Renal cortex interstitium (tissue), 11 donors: ENCODE measurements around the gene PARVA. TPM values are rescaled to one million over a fixed set of nuclear protein-coding genes. Genes with fewer than 3 reads are reported as not detected.
"Not testable (repeated sequence)": the region's sequence is repeated elsewhere in the genome, so short reads cannot be mapped to it uniquely, and the experiment has no call there.

Experiments
- DNase-seq, 11 donors: peaks; one replicate each; pipeline ENCODE4 v3.0.0-alpha.2; 2013; ENCODE audit warnings: low read depth in 9 of 11, low spot score in 4 of 11; ENCODE audit errors: extremely low read depth in 1 of 11
- polyA plus RNA-seq, 3 donors: library from polyadenylated mRNA; unstranded; fragments of 120-200 nt; gene quantifications; one replicate each; pipeline ENCODE4 v1.2.1, GENCODE V29; 2013; ENCODE audit not compliant: insufficient read length in 3 of 3

Gene PARVA
- polyA plus RNA-seq, 3 donors = 100 to 122 (median 113) TPM

- DNase-seq = no peak
Observed at GRCh38 chr11:12363373-12363772, 14.0 kb upstream of the PARVA start.

GRCh38 chr11:12365965-12366575 is 11.3 kb upstream of the PARVA start:
- DNase-seq = not testable (repeated sequence)

DNA sequence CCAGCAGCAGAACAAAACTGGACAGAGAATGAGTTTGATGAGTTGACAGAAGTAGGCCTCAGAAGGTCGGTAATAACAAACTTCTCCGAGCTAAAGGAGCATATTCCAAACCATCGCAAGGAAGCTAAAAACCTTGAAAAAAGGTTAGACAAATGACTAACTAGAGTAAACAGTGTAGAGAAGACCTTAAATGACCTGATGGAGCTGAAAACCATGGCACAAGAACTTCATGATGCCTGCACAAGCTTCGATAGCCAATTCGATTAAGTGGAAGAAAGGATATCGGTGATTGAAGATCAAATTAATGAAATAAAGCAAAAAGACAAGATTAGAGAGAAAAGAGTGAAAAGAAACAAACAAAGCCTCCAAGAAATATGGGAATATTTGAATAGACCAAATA is 10.3 kb upstream of the PARVA start:
- not testable (repeated sequence) for DNase-seq

DNA sequence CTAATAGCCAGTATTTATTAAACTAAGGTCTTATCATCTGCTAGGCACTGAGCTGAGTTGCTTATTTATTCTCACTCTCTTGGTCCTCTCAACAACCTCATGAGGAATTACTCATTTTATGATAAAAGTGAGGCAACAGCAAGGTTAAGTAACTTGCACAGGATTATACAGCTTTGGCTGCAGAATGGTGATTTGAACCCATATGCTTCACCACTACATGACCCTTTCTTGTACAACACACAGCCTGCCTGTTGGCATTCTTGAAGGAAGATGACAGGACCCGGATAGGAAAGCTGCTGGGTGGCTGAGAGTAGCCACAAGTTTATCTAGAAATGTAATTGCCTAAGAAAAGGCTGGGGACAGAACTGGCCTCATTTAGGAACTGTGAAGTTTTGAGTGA is 5.3 kb upstream of the PARVA start:
- no peak for DNase-seq

- no peak for DNase-seq
Observed at GRCh38 chr11:12375720-12376119, 1.7 kb upstream of the PARVA start.

DNA sequence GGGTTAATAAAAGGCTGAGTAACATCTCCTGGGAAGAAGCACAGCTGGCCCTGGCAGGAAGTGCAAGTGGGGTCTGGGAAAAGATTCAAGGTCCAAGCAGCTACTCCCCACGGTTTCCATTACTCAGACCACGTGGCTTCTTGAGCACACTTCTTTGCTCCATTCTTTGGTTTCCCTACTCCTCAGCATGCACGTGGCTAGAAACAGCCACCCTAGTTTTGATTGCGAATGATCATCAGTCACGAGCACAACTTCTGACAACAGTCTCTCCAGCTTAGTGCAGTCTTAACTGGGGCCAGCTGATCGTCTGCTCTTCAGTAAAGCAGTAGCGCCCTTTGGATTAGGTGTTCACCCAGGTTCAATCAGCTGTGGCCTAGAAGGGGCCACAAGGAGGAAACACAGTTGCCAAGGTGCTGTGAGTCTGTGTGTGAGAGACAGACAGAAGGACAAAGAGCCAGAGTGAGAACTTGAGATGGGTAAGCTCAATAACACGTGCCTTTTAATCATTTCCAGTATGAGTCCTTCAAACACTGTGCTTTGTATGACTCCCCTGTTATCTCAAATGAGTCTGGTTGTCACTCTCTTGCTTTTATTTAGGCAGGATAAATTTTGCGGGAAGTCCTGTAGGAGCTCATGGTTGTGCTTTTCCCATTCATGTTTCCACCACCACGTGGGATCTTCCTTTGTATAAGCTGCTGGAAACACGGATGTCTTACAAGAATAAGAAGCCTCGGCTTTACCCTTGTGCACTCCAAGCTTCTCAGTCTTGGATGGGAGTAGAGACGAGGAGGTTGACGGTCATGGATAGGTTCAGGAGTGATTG is 901 bp upstream of the PARVA start:
- DNase-seq = peak in 5 of 11 donors; percentile 26 to 55 (median 39)

DNA sequence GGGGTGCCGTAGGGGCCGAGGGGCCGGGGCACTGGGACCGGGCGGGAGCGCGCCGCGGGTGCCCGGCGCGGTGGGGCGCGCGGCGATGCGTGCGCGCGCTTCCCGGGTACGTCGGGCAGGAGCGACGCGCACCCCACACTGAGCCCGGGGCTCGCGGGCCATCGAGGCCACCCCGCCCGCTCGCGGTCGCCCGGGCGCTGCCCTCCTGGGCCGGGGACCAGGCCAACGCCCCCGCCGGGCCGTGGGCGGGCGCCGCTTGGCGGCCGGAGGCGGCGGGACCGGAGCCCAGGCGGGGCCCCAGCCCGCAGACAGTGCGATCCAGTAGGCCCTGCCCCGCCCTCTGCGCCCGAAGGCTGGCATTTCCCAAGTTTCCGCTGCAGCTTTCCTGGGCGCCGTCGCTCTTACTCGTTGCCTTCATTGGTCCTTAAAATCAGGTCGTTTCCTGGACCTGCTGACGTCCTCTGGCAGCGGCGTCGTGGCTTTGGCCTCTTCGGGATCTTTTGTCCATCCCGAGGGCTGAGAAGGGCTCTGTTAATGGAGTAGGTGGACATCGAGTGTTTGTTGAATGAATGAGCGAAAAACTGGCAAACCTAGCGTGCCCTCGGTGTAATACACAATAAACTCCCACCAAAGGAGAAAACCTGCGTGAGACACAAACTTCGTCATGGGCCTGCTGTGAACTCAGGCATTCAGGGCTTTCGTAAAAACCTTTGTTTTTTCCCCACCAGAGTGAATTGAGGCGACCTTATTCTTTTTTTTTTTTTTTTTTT is 638 bp downstream of the PARVA start:
- DNase-seq = peak in 9 of 11 donors; percentile 32 to 61 (median 55)

GRCh38 chr11:12380565-12381325 is 3.4 kb downstream of the PARVA start:
- no peak for DNase-seq

GRCh38 chr11:12381875-12382274 is 4.5 kb downstream of the PARVA start:
- no peak for DNase-seq

DNA sequence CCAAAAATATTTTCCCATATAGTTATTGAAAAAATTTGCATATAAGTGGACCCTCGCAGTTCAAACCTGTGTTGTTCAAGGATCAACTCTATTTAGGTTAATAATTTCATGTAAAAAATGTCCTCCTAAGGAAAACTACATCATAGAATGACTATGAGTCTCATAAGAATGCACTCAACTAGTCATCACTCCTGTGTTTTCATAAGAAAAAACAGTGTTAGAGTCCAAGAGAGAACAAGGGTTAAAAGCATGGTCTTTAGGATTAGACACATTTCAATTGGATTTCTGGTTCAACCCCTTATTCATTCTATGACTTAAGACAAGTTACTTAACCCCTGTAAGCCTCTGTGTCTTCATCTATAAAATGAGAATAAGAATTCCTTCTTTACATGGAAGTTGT is 5.1 kb downstream of the PARVA start:
- DNase-seq = no peak

DNA sequence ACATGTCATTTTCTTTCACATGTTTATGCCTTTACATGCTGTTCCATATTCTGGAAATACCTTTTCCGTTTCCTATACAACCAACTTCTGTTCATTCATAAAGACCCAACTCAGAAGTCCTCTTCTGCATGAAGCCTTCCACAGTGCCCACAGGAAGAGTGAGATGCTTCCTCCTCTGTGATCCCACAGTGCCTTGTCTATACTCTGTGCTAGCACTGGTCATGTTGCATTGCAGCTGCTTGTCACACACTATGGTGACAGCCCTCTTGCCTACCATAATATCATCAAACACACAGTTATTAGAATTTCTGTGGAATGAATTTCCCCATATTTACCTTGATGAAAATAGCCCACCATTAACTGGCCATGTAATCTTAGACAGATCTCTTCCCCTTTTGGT is 8.9 kb downstream of the PARVA start:
- no peak for DNase-seq

GRCh38 chr11:12386745-12387144 is 9.4 kb downstream of the PARVA start:
- DNase-seq = no peak

DNA sequence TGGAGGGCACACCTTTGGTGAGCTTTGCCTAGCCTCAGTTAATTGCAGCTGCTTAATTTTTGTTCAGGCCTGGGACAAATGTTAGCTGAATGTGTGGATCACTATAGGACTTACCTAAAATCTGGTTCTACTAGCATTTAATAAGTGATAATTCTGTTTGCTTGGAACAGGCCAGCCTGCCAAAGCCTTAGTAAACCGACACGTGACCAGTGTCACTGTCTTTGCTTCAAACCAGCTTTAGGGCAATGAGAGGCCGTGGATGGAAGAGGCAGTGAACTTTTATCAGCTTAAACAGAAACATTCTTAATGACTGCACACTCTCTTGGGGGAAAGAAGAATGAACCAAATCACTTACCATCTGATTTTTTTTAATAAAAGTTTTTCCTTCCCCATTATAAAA is 10.8 kb downstream of the PARVA start:
- DNase-seq = no peak

DNA sequence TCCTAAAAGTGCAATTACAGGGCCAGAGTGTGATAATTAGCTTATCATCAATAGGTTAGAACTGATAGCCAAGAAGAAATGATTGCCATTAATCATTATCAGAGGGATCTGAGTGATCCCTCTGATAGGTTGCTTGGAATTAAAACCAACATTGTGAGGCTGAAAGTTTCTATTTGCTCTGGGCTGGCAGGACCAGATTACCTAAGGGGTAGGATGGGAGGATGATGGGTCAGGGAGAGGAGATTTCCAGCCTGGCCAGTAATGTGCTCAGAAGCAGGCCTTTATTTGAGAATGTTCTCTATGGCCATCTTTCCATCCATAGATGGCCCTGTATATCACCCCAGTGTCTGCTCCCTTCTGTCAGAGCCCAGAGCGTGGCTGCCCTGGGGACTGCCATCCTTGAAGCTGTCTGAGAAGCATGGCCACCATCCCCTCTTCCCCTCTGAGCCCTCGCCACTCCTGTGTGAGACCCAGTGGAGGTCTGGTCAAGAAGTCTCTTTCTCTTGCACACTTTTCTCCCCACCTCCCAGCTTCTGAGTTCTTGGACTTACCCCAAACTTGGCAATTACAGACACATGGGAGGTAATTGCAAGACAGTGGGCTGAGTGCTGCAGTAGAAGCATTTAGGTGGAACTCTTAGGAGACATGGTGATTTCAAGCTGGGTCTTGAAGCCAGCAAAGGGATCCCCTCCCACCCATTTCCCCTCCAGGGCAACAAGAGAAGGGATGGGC is 11.7 kb downstream of the PARVA start:
- no peak for DNase-seq

DNA sequence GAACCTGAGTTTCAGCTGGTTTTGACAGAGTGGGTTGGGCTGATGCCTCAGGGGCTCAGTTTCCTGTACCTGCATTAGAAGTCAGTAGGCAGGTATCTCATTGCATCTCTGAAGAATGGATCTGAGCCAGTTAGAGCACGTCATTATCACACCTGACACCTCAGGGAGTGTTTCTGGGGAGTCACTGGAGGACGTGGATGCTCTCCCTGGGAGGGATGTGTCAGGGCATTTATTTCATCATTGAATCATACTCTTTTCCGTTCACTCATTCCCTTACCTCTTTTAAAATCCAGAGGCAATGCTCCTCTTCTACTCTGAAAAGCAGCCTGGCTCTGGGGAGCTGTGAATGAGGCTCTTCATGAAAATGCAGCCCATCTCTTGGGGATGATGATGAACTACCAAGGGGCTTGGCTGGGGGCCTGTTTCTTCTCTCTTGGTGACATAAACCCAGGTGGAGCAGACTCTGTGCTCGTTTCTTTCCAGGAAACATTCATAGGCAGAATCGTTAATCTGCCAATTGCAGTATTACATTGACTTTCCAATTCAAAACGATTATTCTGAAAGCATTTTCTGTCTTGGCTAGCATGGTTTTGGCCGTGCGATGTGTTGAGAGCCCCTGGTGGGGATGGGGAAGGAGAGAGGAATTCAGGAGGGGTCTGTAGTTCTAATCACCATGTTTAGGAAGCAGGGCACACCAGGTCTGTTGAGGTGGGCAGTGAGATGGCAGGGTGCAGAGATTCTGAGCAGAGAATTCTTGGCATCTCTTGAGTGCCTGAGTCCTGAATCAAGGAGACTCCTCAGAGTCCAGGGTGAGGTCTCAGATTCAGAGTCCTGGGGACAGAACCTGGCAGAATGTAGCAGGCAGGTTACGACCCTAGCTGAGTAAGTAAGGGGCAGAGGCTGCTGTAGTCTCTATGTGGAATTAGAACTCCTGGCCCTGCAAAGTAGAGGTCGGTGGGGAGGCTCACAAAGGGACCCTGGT is 12.6 kb downstream of the PARVA start:
- no peak for DNase-seq

GRCh38 chr11:12390687-12391110 is 13.3 kb downstream of the PARVA start:
- no peak for DNase-seq

DNA sequence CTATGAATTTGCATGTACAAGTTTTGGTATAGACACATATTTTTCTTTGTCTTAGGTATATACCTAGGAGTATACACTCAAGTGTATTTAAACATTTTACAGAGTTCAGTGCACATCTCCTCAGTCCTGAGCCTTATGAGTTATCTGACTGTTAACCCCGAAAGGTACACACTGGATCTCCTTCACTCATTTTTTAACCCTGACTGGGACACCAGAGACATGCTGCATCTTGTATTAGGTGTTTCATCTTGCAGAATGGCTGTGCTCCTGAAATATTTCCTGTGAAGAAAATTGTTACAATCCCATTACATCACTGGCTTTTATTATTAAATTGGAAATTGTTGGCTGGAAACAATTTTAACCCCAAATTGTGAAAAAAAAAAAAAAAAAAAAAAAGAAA is 15.3 kb downstream of the PARVA start:
- DNase-seq = no peak
